ENCODE data around the gene MYCL.

MYCL gene

GRCh38 chr1:39901714-39902459 lies at the start of gene MYCL:
Gene MYCL (minus strand): TSS chr1:39901917. CDS start chr1:39901434, 483 bp downstream.
- peak; percentile 66 for TF ChIP-seq CTCF (IDR thresholded peaks at IDR 0.05; ENCODE audit: low read depth, low read length)

GRCh38 chr1:39949891-39950290 lies 48.2 kb upstream of the MYCL start:
- TF ChIP-seq CTCF (IDR thresholded peaks at IDR 0.05; ENCODE audit: low read depth, low read length), result no peak
- DNase-seq (ENCODE audit: extremely low read depth, low read depth), result no peak

More at GRCh38 chr1:39901714-39902459, at the start of gene MYCL:
- no peak for DNase-seq (ENCODE audit: extremely low read depth, low read depth)

GRCh38 chr1:39947260-39947659 lies 45.5 kb upstream of the MYCL start:
- no peak for TF ChIP-seq CTCF (IDR thresholded peaks at IDR 0.05; ENCODE audit: low read depth, low read length)
- DNase-seq (ENCODE audit: extremely low read depth, low read depth), result no peak

GRCh38 chr1:39946216-39946615 lies 44.5 kb upstream of the MYCL start:
- no peak for DNase-seq (ENCODE audit: extremely low read depth, low read depth)
- TF ChIP-seq CTCF (IDR thresholded peaks at IDR 0.05; ENCODE audit: low read depth, low read length), result no peak

GRCh38 chr1:39944410-39945112 lies 42.8 kb upstream of the MYCL start:
- no peak for TF ChIP-seq CTCF (IDR thresholded peaks at IDR 0.05; ENCODE audit: low read depth, low read length)
- no peak for DNase-seq (ENCODE audit: extremely low read depth, low read depth)

- no peak for DNase-seq (ENCODE audit: extremely low read depth, low read depth)
- TF ChIP-seq CTCF (IDR thresholded peaks at IDR 0.05; ENCODE audit: low read depth, low read length), result no peak
Observed at GRCh38 chr1:39943471-39944290, 42.0 kb upstream of the MYCL start.
